ENCODE data around the gene LMNTD2.

LMNTD2 gene

DNA sequence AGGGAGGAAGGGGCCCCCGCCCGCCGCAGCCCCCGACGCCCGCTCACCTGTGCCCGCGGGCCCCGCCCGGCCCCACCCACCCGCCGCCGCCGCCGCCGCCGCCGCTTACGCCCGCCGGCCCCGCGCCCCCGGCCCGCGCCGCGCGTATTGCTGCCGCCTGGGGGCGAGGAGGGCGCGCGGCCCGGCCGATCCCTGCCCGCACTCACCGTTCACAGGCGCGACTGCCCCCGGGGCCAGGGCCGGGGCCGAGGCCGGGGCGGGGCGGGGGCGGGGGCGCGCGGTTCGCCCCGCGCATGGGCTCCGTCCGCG lies 25.4 kb downstream of the LMNTD2 start:
- TF ChIP-seq NFIC (IDR thresholded peaks at IDR 0.05), result no peak
- TF ChIP-seq FOXM1 (IDR thresholded peaks at IDR 0.05; ENCODE audit: borderline replicate concordance, low read depth), result no peak

DNA sequence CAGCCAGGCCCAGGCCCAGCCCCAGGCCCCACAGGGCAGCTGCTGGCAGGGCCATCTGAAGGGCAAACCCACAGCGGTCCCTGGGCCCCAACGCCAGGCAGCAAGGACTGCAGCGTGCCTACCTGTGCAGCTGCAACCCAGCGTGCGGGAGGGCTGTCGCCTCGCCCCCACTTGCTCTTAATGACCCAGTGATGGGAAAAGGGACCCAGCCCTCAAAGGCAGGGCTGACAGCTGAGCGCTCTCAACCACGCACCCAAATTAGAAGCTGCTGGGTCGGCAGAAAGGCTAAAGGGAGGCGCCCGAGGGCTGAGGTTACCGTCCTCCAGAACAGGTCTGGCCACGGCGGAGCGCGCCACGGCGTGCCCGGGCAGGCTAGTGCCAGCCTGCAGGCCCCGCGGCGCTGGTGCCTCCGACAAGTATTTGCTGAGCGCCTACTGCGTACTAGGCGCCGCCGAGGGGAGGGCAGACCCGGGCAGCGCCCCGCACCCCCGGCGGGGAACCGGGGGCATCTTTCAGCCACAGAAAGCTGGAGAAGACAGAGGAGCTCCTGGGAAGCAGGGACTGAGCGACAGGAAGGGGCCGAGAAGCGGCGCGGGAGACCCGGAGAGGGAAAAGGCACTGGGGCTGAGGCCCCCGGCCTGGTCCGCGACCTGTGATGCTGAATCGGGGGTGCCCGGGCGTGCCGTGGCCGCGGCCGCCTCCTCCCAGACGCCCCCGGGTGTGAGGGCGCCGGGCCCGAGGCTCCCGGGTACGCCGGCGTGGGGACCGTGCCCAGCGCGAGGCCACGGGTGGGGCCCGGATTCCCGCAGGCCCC lies 25.9 kb downstream of the LMNTD2 start:
- TF ChIP-seq EP300 (IDR thresholded peaks at IDR 0.05; ENCODE audit: borderline replicate concordance), result no peak
- TF ChIP-seq, protein P1, sequence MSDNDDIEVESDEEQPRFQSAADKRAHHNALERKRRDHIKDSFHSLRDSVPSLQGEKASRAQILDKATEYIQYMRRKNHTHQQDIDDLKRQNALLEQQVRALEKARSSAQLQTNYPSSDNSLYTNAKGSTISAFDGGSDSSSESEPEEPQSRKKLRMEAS (IDR thresholded peaks at IDR 0.05), result peak; percentile 28; the same call in 1 of the 2 replicates

DNA sequence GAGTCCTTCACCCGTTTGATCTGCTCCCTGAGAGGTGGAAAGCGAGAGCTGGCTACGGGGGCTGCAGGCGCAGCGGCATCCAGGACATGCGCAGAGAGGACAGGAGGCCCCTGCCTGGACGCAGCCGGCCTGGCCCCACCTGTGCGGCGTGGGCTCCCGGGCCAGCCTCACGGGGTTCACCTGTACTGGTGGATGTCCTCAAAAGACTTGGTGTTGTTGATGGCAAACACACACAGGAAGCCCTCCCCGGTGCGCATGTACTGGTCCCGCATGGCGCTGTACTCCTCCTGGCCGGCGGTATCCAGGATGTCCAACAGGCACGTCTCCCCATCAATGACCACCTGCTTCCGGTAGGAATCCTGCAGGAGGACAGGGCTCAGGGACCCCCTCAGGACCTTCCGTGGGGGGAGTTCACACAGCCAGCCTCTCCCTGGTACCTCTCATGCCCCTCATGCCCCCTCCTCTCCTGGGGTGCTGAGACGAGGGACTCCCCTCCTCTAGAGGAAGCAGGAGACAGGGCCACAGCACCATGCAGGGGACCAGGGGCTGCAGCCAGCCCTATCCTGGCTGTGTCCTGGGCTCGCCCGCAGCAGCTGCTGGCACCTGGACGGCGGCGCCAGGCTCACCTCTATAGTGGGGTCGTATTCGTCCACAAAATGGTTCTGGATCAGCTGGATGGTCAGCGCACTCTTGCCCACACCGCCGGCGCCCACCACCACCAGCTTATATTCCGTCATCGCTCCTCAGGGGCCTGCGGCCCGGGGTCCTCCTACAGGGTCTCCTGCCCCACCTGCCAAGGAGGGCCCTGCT lies 26.7 kb downstream of the LMNTD2 start:
- TF ChIP-seq CEBPB (IDR thresholded peaks at IDR 0.05) (no peak), NFIC (IDR thresholded peaks at IDR 0.05) (no peak), EP300 (IDR thresholded peaks at IDR 0.05; ENCODE audit: borderline replicate concordance) (no peak), CREB1 (IDR thresholded peaks at IDR 0.05; ENCODE audit: low read depth) (no peak), ZBTB7A (IDR thresholded peaks at IDR 0.05; ENCODE audit: low read depth) (no peak), TAF1 (IDR thresholded peaks at IDR 0.05; ENCODE audit: low read depth) (no peak), TCF12 (IDR thresholded peaks at IDR 0.05; ENCODE audit: low read depth) (no peak), RAD21 (IDR thresholded peaks at IDR 0.05; ENCODE audit: low read depth) (no peak), YY1 (IDR thresholded peaks at IDR 0.05; ENCODE audit: low read depth) (no peak), EGR1 (IDR thresholded peaks at IDR 0.05) (no peak), TEAD4 (IDR thresholded peaks at IDR 0.05) (no peak), FOXM1 (IDR thresholded peaks at IDR 0.05; ENCODE audit: borderline replicate concordance, low read depth) (no peak)
- TF ChIP-seq, protein P2, sequence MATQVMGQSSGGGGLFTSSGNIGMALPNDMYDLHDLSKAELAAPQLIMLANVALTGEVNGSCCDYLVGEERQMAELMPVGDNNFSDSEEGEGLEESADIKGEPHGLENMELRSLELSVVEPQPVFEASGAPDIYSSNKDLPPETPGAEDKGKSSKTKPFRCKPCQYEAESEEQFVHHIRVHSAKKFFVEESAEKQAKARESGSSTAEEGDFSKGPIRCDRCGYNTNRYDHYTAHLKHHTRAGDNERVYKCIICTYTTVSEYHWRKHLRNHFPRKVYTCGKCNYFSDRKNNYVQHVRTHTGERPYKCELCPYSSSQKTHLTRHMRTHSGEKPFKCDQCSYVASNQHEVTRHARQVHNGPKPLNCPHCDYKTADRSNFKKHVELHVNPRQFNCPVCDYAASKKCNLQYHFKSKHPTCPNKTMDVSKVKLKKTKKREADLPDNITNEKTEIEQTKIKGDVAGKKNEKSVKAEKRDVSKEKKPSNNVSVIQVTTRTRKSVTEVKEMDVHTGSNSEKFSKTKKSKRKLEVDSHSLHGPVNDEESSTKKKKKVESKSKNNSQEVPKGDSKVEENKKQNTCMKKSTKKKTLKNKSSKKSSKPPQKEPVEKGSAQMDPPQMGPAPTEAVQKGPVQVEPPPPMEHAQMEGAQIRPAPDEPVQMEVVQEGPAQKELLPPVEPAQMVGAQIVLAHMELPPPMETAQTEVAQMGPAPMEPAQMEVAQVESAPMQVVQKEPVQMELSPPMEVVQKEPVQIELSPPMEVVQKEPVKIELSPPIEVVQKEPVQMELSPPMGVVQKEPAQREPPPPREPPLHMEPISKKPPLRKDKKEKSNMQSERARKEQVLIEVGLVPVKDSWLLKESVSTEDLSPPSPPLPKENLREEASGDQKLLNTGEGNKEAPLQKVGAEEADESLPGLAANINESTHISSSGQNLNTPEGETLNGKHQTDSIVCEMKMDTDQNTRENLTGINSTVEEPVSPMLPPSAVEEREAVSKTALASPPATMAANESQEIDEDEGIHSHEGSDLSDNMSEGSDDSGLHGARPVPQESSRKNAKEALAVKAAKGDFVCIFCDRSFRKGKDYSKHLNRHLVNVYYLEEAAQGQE (IDR thresholded peaks at IDR 0.05; ENCODE audit: low read depth), result no peak
- TF ChIP-seq, protein P3, sequence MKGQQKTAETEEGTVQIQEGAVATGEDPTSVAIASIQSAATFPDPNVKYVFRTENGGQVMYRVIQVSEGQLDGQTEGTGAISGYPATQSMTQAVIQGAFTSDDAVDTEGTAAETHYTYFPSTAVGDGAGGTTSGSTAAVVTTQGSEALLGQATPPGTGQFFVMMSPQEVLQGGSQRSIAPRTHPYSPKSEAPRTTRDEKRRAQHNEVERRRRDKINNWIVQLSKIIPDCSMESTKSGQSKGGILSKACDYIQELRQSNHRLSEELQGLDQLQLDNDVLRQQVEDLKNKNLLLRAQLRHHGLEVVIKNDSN (IDR thresholded peaks at IDR 0.05), result no peak
- TF ChIP-seq, protein P1 (IDR thresholded peaks at IDR 0.05), result no peak

DNA sequence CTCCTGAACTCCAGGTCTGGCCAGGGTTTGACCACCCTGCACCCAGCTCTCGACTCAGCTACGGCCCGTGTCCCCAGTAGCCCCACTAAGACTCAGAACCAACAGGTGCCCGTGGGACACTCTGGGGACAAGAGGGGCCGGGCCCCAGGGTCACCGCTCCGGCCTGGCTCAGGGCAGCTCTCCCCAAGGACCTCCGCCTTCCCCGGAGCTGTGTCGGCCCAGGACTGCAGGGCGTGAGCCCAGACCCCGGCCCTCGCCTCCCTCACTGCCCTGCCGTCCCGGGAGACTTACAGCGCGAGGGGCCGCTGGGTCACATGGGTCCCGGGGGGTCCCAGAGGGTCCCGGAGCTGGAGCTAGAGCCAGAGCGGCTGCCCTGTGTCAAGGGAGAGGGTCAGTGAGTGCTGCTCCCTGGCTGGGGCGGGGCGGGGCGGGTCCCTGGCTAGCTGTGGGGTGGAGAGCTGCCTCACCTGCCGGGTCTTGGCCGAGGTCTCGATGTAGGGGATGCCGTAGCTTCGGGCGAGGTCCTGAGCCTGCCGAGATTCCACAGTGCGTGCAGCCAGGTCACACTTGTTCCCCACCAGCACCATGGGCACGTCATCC lies 27.5 kb downstream of the LMNTD2 start:
- TF ChIP-seq CEBPB (IDR thresholded peaks at IDR 0.05) (no peak), EP300 (IDR thresholded peaks at IDR 0.05; ENCODE audit: borderline replicate concordance) (no peak), EGR1 (IDR thresholded peaks at IDR 0.05) (no peak), CREB1 (IDR thresholded peaks at IDR 0.05; ENCODE audit: low read depth) (no peak), TCF12 (IDR thresholded peaks at IDR 0.05; ENCODE audit: low read depth) (no peak), ZBTB7A (IDR thresholded peaks at IDR 0.05; ENCODE audit: low read depth) (no peak), YY1 (IDR thresholded peaks at IDR 0.05; ENCODE audit: low read depth) (no peak), NFIC (IDR thresholded peaks at IDR 0.05) (no peak), TAF1 (IDR thresholded peaks at IDR 0.05; ENCODE audit: low read depth) (no peak), FOXM1 (IDR thresholded peaks at IDR 0.05; ENCODE audit: borderline replicate concordance, low read depth) (no peak), RAD21 (IDR thresholded peaks at IDR 0.05; ENCODE audit: low read depth) (no peak), TEAD4 (IDR thresholded peaks at IDR 0.05) (no peak)
- TF ChIP-seq, protein P1 (IDR thresholded peaks at IDR 0.05), result no peak
- TF ChIP-seq, protein P2 (IDR thresholded peaks at IDR 0.05; ENCODE audit: low read depth), result no peak
- TF ChIP-seq, protein P3 (IDR thresholded peaks at IDR 0.05), result no peak

DNA sequence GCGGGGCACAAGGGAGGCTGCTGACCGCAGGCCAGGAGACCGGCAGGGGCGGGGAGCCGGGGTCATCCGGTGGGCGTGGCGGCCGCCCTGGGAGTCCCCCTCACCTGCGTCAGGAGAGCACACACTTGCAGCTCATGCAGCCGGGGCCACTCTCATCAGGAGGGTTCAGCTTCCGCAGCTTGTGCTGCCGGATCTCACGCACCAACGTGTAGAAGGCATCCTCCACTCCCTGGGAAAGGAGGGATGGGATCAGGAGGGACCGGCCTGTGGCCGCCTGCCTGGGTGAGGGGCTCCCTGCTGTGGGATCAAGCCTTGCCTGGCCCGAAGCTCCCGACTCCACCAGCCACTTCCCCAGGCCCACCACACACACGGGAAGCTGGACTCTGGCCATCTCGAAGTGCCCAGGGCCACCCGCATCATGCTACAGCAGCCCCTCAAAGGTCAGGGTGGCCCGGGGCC lies 28.0 kb downstream of the LMNTD2 start:
- TF ChIP-seq, protein P3 (IDR thresholded peaks at IDR 0.05), result no peak
- TF ChIP-seq, protein P2 (IDR thresholded peaks at IDR 0.05; ENCODE audit: low read depth), result no peak
- no peak for TF ChIP-seq CREB1 (IDR thresholded peaks at IDR 0.05; ENCODE audit: low read depth)
- TF ChIP-seq TEAD4 (IDR thresholded peaks at IDR 0.05), result no peak
- TF ChIP-seq YY1 (IDR thresholded peaks at IDR 0.05; ENCODE audit: low read depth), result no peak
- TF ChIP-seq, protein P1 (IDR thresholded peaks at IDR 0.05), result no peak
- TF ChIP-seq TAF1 (IDR thresholded peaks at IDR 0.05; ENCODE audit: low read depth), result no peak
- TF ChIP-seq EP300 (IDR thresholded peaks at IDR 0.05; ENCODE audit: borderline replicate concordance), result no peak
- TF ChIP-seq EGR1 (IDR thresholded peaks at IDR 0.05), result no peak
